Measurements from ENCODE around the gene IPO8. TPM values are rescaled to one million over a fixed set of nuclear protein-coding genes. Genes with fewer than 3 reads are reported as not detected.

Gene IPO8
- total and polyA plus RNA-seq, 2 of the 4 experiments (the other 2 are of a cell fraction) = 11.1 to 31.5 TPM

DNA sequence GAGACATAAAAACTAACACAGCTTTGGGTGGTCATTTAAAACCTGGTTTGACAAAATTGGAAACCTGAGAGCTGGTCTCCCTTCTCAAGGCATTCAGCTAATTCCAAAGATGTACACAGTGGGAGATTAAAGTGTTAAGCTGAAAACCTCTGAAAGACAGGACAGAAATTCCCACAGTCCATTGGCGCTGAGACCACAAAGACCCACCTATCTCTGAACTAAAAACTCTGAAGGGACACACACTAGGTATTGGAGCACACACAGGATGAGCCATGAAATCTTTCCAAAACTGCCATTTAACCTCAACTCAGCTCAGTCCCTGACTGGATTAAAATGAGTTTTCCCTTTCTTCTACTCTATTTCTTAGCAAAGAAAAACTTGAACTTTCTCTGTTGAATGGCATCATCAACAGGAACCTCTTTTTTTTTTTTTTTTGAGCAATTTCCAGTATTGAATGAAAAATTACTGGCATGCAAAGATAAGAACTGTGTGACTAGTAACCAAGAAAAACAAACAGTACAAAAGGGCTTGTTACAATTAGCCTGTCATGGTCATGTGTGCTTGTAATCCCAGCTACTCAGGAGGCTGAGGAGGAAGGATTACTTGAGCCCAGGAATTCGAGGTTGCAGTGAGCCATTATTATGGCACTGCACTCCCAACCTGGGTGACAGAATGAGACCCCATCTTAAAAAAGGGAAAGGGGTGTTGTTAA, 82.4 kb downstream of the IPO8 start:
- intact Hi-C loops (cut with micrococcal nuclease) = no loop called here
- Histone ChIP-seq H2BK15ac (ENCODE audit: low read depth, low read length) (no peak overlapping the region), H2AK9ac (replicated peaks; ENCODE audit: low read depth, low read length, poor library complexity) (no peak overlapping the region)

More for the DNA sequence above, 82.4 kb downstream of the IPO8 start:
- H3K56ac ChIP-seq (ENCODE audit: extremely low read depth, insufficient read depth, low read length) = no peak overlapping the region
- no peak overlapping the region for H3K23ac ChIP-seq (ENCODE audit: low read depth, low read length)
- dilution Hi-C loops (cut with HindIII; ENCODE audit: low sequenced_read_pairs, unreplicated experiment) (no loop called here), in situ Hi-C loops (cut with MboI; ENCODE audit: low sequenced_read_pairs) (no loop called here)
- H3K27ac ChIP-seq (ENCODE audit: insufficient read depth, low read length) = no peak overlapping the region
- H3K9me1 ChIP-seq (ENCODE audit: insufficient read depth, low read length) = no peaks in the 10 kb centered on the region
- no peaks in the 10 kb centered on the region for H3K36me3 ChIP-seq (ENCODE audit: control insufficient read depth, insufficient read depth, low read length)
- no peak overlapping the region for H2BK20ac ChIP-seq (ENCODE audit: low read depth, low read length)
- no peak overlapping the region for H3K4me3 ChIP-seq (ENCODE audit: insufficient read depth, low read depth, low read length)
- H2BK5ac ChIP-seq (ENCODE audit: low read depth, low read length, poor library complexity, severe bottlenecking) = no peak overlapping the region
- no peaks in the 10 kb centered on the region for H3K9me3 ChIP-seq (ENCODE audit: control insufficient read depth, insufficient read depth, low read length)
- no peak overlapping the region for H4K91ac ChIP-seq (ENCODE audit: insufficient read depth, low read depth, low read length)
- DNase-seq (peak; percentile 58), ATAC-seq (ENCODE audit: low read depth) (peak; percentile 67)
- no peak overlapping the region for H3K14ac ChIP-seq (replicated peaks; ENCODE audit: low read depth, low read length)
- ChIA-PET CTCF (interaction anchor here (0.6 kb wide), 1 partner anchor 730 kb away, joined by 3 read pairs; no protein-coding TSS in a partner anchor), POLR2A (ENCODE audit: unreplicated experiment) (no interaction called here)
- H4K5ac ChIP-seq (ENCODE audit: low read depth, low read length) = no peak overlapping the region
- no peak overlapping the region for H2AFZ ChIP-seq (replicated peaks; ENCODE audit: low read length, poor library complexity)
- no peak overlapping the region for H3K9ac ChIP-seq (ENCODE audit: low read depth, low read length)
- no peak overlapping the region for H2BK120ac ChIP-seq (ENCODE audit: low read depth, low read length)
- H3K18ac ChIP-seq (ENCODE audit: low read depth, low read length) = no peak overlapping the region
- H4K20me1 ChIP-seq (ENCODE audit: insufficient read depth, low read length) = no peaks in the 10 kb centered on the region
- H2AK5ac ChIP-seq (ENCODE audit: low read depth, low read length) = no peak overlapping the region
- H3K4me2 ChIP-seq (ENCODE audit: low read depth, low read length) = no peak overlapping the region
- H3K4me1 ChIP-seq (ENCODE audit: control insufficient read depth, insufficient read depth, low read length) = no peaks in the 10 kb centered on the region
- no TSS peak for BruUV-seq (replicated peaks)
- no CpG with 5 or more reads among the region's 2 CpGs for WGBS, 2 experiments (ENCODE audit: extremely low coverage in 2 of 2, insufficient read length in 1 of 2)
- H3K27me3 ChIP-seq (ENCODE audit: control insufficient read depth, insufficient read depth, low read length) = no peaks in the 10 kb centered on the region
- TF ChIP-seq, protein P1, sequence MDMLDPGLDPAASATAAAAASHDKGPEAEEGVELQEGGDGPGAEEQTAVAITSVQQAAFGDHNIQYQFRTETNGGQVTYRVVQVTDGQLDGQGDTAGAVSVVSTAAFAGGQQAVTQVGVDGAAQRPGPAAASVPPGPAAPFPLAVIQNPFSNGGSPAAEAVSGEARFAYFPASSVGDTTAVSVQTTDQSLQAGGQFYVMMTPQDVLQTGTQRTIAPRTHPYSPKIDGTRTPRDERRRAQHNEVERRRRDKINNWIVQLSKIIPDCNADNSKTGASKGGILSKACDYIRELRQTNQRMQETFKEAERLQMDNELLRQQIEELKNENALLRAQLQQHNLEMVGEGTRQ (IDR thresholded peaks at IDR 0.05; ENCODE audit: low read depth, low read length) = peak; percentile 24; the same call in 1 of the 2 replicates
- TF ChIP-seq RCOR1 (IDR thresholded peaks at IDR 0.05; ENCODE audit: insufficient replicate concordance, low read length) = no peak
- no peaks in the 10 kb centered on the region for H3K79me1 ChIP-seq (ENCODE audit: low read depth in 1 of 2, low read length in 2 of 2)
- H3K4ac ChIP-seq (ENCODE audit: low read depth, low read length) = no peak overlapping the region
- no peak overlapping the region for H4K8ac ChIP-seq (ENCODE audit: low read depth in 2 of 2, low read length in 2 of 2)

All from IMR-90 (cell line).